Measurements from ENCODE around the gene ASIC4.

Gene ASIC4

GRCh38 chr2:219573166-219573565 is 58.9 kb downstream of the ASIC4 start:
- TF ChIP-seq CEBPB (IDR thresholded peaks at IDR 0.05) (no peak), MAX (IDR thresholded peaks at IDR 0.05) (no peak), EGR1 (IDR thresholded peaks at IDR 0.05) (no peak), EP300 (IDR thresholded peaks at IDR 0.05; ENCODE audit: borderline replicate concordance) (no peak), YY1 (IDR thresholded peaks at IDR 0.05; ENCODE audit: low read depth) (no peak), CREB1 (IDR thresholded peaks at IDR 0.05; ENCODE audit: low read depth) (no peak), ZBTB7A (IDR thresholded peaks at IDR 0.05; ENCODE audit: low read depth) (no peak), TCF12 (IDR thresholded peaks at IDR 0.05; ENCODE audit: low read depth) (no peak), RAD21 (IDR thresholded peaks at IDR 0.05; ENCODE audit: low read depth) (no peak), NFIC (IDR thresholded peaks at IDR 0.05) (no peak), TAF1 (IDR thresholded peaks at IDR 0.05; ENCODE audit: low read depth) (no peak), FOXM1 (IDR thresholded peaks at IDR 0.05; ENCODE audit: borderline replicate concordance, low read depth) (no peak)

GRCh38 chr2:219574484-219575311 is 60.4 kb downstream of the ASIC4 start:
- TF ChIP-seq, protein P1, sequence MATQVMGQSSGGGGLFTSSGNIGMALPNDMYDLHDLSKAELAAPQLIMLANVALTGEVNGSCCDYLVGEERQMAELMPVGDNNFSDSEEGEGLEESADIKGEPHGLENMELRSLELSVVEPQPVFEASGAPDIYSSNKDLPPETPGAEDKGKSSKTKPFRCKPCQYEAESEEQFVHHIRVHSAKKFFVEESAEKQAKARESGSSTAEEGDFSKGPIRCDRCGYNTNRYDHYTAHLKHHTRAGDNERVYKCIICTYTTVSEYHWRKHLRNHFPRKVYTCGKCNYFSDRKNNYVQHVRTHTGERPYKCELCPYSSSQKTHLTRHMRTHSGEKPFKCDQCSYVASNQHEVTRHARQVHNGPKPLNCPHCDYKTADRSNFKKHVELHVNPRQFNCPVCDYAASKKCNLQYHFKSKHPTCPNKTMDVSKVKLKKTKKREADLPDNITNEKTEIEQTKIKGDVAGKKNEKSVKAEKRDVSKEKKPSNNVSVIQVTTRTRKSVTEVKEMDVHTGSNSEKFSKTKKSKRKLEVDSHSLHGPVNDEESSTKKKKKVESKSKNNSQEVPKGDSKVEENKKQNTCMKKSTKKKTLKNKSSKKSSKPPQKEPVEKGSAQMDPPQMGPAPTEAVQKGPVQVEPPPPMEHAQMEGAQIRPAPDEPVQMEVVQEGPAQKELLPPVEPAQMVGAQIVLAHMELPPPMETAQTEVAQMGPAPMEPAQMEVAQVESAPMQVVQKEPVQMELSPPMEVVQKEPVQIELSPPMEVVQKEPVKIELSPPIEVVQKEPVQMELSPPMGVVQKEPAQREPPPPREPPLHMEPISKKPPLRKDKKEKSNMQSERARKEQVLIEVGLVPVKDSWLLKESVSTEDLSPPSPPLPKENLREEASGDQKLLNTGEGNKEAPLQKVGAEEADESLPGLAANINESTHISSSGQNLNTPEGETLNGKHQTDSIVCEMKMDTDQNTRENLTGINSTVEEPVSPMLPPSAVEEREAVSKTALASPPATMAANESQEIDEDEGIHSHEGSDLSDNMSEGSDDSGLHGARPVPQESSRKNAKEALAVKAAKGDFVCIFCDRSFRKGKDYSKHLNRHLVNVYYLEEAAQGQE (IDR thresholded peaks at IDR 0.05; ENCODE audit: low read depth): no peak
- TF ChIP-seq YY1 (IDR thresholded peaks at IDR 0.05; ENCODE audit: low read depth) (no peak), CREB1 (IDR thresholded peaks at IDR 0.05; ENCODE audit: low read depth) (no peak), TCF12 (IDR thresholded peaks at IDR 0.05; ENCODE audit: low read depth) (no peak), CEBPB (IDR thresholded peaks at IDR 0.05) (no peak), TEAD4 (IDR thresholded peaks at IDR 0.05) (no peak), EGR1 (IDR thresholded peaks at IDR 0.05) (no peak)

GRCh38 chr2:219575566-219576504 is 61.6 kb downstream of the ASIC4 start:
- TF ChIP-seq MAX (IDR thresholded peaks at IDR 0.05): no peak
- TF ChIP-seq NFIC (IDR thresholded peaks at IDR 0.05): no peak
- TF ChIP-seq TAF1 (IDR thresholded peaks at IDR 0.05; ENCODE audit: low read depth): no peak
- TF ChIP-seq, protein P1 (IDR thresholded peaks at IDR 0.05; ENCODE audit: low read depth): no peak
- TF ChIP-seq ZBTB7A (IDR thresholded peaks at IDR 0.05; ENCODE audit: low read depth): no peak
- no peak for TF ChIP-seq EP300 (IDR thresholded peaks at IDR 0.05; ENCODE audit: borderline replicate concordance)

- TF ChIP-seq FOXM1 (IDR thresholded peaks at IDR 0.05; ENCODE audit: borderline replicate concordance, low read depth) (no peak), CREB1 (IDR thresholded peaks at IDR 0.05; ENCODE audit: low read depth) (no peak), MAX (IDR thresholded peaks at IDR 0.05) (no peak), RAD21 (IDR thresholded peaks at IDR 0.05; ENCODE audit: low read depth) (no peak), TCF12 (IDR thresholded peaks at IDR 0.05; ENCODE audit: low read depth) (no peak), YY1 (IDR thresholded peaks at IDR 0.05; ENCODE audit: low read depth) (no peak), NFIC (IDR thresholded peaks at IDR 0.05) (no peak), TEAD4 (IDR thresholded peaks at IDR 0.05) (no peak), CEBPB (IDR thresholded peaks at IDR 0.05) (no peak), EP300 (IDR thresholded peaks at IDR 0.05; ENCODE audit: borderline replicate concordance) (no peak), TAF1 (IDR thresholded peaks at IDR 0.05; ENCODE audit: low read depth) (no peak), EGR1 (IDR thresholded peaks at IDR 0.05) (no peak), USF1 (IDR thresholded peaks at IDR 0.05) (no peak), ZBTB7A (IDR thresholded peaks at IDR 0.05; ENCODE audit: low read depth) (no peak)
- TF ChIP-seq, protein P1 (IDR thresholded peaks at IDR 0.05; ENCODE audit: low read depth): no peak
Measured at GRCh38 chr2:219576505-219577388, 62.5 kb downstream of the ASIC4 start.
